Endothelial cell of umbilical vein (primary cell): ENCODE measurements around the gene ALKBH6. TPM values are rescaled to one million over a fixed set of nuclear protein-coding genes. Genes with fewer than 3 reads are reported as not detected.
A peak's percentile ranks its signal among the peaks of the same experiment; 100 is the strongest.

Experiments used
- BruUV-seq: library from RNA; stranded (reverse); fragments of 400-500 nt; replicated peaks from 2 replicates; lab custom pipeline; 2021; lab: Mats Ljungman, UMichigan
- CTCF ChIA-PET: fragments of 300-600, 350-600 bp; sonication (Branson Sonifier 250); formaldehyde crosslinking; loops from one replicate; lab custom pipeline; 2021; ENCODE audit warnings: antibody characterized with exemption, inconsistent platforms; lab: Charles Lee
- POLR2A ChIA-PET: fragments of 300-600, 350-600 bp; sonication (Branson Sonifier 250); formaldehyde crosslinking; loops from one replicate; lab custom pipeline; 2021; ENCODE audit warnings: antibody characterized with exemption, inconsistent platforms; lab: Charles Lee
- DNase-seq: peaks from one replicate; pipeline ENCODE4 v3.0.0-alpha.2; 2011; ENCODE audit warnings: low read depth, low spot score
- FAIRE-seq: peaks from 2 replicates; lab custom pipeline; 2011; peaks lifted over from hg19 to GRCh38; lab: Jason Lieb, UNC
- H2AFZ ChIP-seq: 2 replicates; pipeline ENCODE4 v1.6.0; 2012; ENCODE audit warnings: low read depth, low read length, control low read depth, inconsistent platforms
- H3K27ac ChIP-seq: 2 replicates; pipeline ENCODE4 v1.5.1; 2011; ENCODE audit warnings: low read depth, mild to moderate bottlenecking, control low read depth, low read length, moderate library complexity; ENCODE audit not compliant: insufficient read depth
- H3K27me3 ChIP-seq, 2 experiments: 2 replicates each; pipeline versions ENCODE4 v1.6.0 to v1.6.1; 2011; ENCODE audit warnings: low read length in 2 of 2, mixed read lengths in 1 of 2; ENCODE audit not compliant: control insufficient read depth in 2 of 2, insufficient read depth in 2 of 2
- H3K36me3 ChIP-seq, 2 experiments: 2 replicates in 1 of 2; 3 replicates in 1 of 2; pipeline ENCODE4 v1.5.1; 2011; ENCODE audit warnings: low read length in 2 of 2, mild to moderate bottlenecking in 1 of 2, moderate library complexity in 1 of 2; ENCODE audit not compliant: control insufficient read depth in 2 of 2, insufficient read depth in 2 of 2; ENCODE audit errors: extremely low read depth in 1 of 2
- H3K4me1 ChIP-seq: 3 replicates; pipeline ENCODE4 v1.5.1; 2011; ENCODE audit warnings: mild to moderate bottlenecking, low read length; ENCODE audit not compliant: control insufficient read depth, insufficient read depth; ENCODE audit errors: extremely low read depth
- H3K4me2 ChIP-seq: 2 replicates; pipeline ENCODE4 v1.6.1; 2011; ENCODE audit warnings: low read length, control low read depth, mixed read lengths; ENCODE audit not compliant: insufficient read depth
- H3K4me3 ChIP-seq, 3 experiments: fragments of 200-600 bp in 1 of 3; sonication (generic), shearing (Covaris generic) in 1 of 3; replicated peaks in 1 of 3; 2 replicates each; pipeline ENCODE4 v1.5.1; 2011 to 2016; ENCODE audit warnings: control low read depth in 3 of 3, low read length in 3 of 3, mild to moderate bottlenecking in 2 of 3, inconsistent platforms in 1 of 3, low read depth in 1 of 3, moderate library complexity in 1 of 3; ENCODE audit not compliant: insufficient read depth in 1 of 3
- H3K79me2 ChIP-seq: 2 replicates; pipeline ENCODE4 v1.6.0; 2012; ENCODE audit warnings: low read length, inconsistent platforms; ENCODE audit not compliant: control insufficient read depth, insufficient read depth
- H3K9ac ChIP-seq: replicated peaks from 2 replicates; pipeline ENCODE3; 2011; ENCODE audit warnings: low read length, control low read depth; ENCODE audit not compliant: insufficient read depth; ENCODE audit errors: extremely low read depth
- H3K9me1 ChIP-seq: replicated peaks from 3 replicates; pipeline ENCODE4 v1.6.0; 2011; ENCODE audit warnings: mild to moderate bottlenecking, low read length; ENCODE audit not compliant: control insufficient read depth, insufficient read depth; ENCODE audit errors: extremely low read depth
- H3K9me3 ChIP-seq: replicated peaks from 2 replicates; pipeline ENCODE4 v1.5.1; 2012; ENCODE audit warnings: low read length, inconsistent platforms; ENCODE audit not compliant: control insufficient read depth, insufficient read depth
- H4K20me1 ChIP-seq: replicated peaks from 2 replicates; pipeline ENCODE3; 2011; ENCODE audit warnings: mild to moderate bottlenecking, low read length; ENCODE audit not compliant: control insufficient read depth, insufficient read depth; ENCODE audit errors: extremely low read depth
- CTCF ChIP-seq, 2 donors: IDR thresholded peaks; 1 replicate in 1 of 2; 2 replicates in 1 of 2; pipeline ENCODE4 v1.5.1; 2011; ENCODE audit warnings: low read length in 2 of 2, mild to moderate bottlenecking in 2 of 2, moderate library complexity in 2 of 2, control low read depth in 1 of 2, inconsistent platforms in 1 of 2, low read depth in 1 of 2; ENCODE audit not compliant: insufficient read depth in 1 of 2; ENCODE audit errors: extremely low read depth in 1 of 2
- EZH2 ChIP-seq: IDR thresholded peaks from 2 replicates; pipeline ENCODE4 v1.6.1; 2012; ENCODE audit warnings: borderline replicate concordance, low read depth, mild to moderate bottlenecking, moderate library complexity, low read length, inconsistent platforms; ENCODE audit not compliant: severe bottlenecking
- FOS ChIP-seq: IDR thresholded peaks from 2 replicates; pipeline ENCODE4 v1.6.1; 2011; ENCODE audit warnings: mild to moderate bottlenecking, low read length, moderate library complexity, borderline replicate concordance; ENCODE audit not compliant: insufficient read depth
- GATA2 ChIP-seq: IDR thresholded peaks from 2 replicates; pipeline ENCODE4 v1.7.0; 2011; ENCODE audit warnings: low read depth, mild to moderate bottlenecking, moderate library complexity, mixed read lengths, low read length; ENCODE audit not compliant: insufficient read length, insufficient read depth
- JUN ChIP-seq: IDR thresholded peaks from 2 replicates; pipeline ENCODE4 v1.6.1; 2011; ENCODE audit warnings: borderline replicate concordance, low read depth; ENCODE audit not compliant: insufficient read length, insufficient read depth
- MYC ChIP-seq: IDR thresholded peaks from one replicate; pipeline ENCODE4 v1.6.1; 2011; ENCODE audit warnings: mild to moderate bottlenecking, low read depth, low read length
- POLR2A ChIP-seq: IDR thresholded peaks from 2 replicates; pipeline ENCODE4 v1.6.1; 2012; ENCODE audit warnings: low read depth, mild to moderate bottlenecking, control low read depth, low read length
- POLR2AphosphoS5 ChIP-seq: IDR thresholded peaks from 2 replicates; pipeline ENCODE4 v1.6.1; 2012; ENCODE audit warnings: low read depth, mild to moderate bottlenecking, control low read depth, low read length, moderate library complexity; ENCODE audit not compliant: insufficient read depth
- dilution Hi-C: fragments of 300-500 bp; cut with MboI; formaldehyde crosslinking; loops from one replicate; pipeline ENCODE4 v1.15.0; 2019; ENCODE audit warnings: low sequenced_read_pairs; ENCODE audit not compliant: extremely low pct_ligation_motif_present
- intact Hi-C: fragments of 100-400 bp; cut with micrococcal nuclease; formaldehyde crosslinking; loops from one replicate; pipeline ENCODE4 v1.10.0; 2022
- polyA plus RNA-seq, 4 experiments: library from polyadenylated mRNA; depleted of rRNA in 3 of 4; stranded (reverse) in 3 of 4; unstranded in 1 of 4; fragments of >200 nt; gene quantifications; 2 replicates each; pipeline versions ENCODE4 v1.2.1 to v1.2.3, GENCODE V29; 2011 to 2012; ENCODE audit warnings: missing spikeins in 1 of 4
- total RNA-seq: library from RNA; stranded (reverse); gene quantifications from 2 replicates; pipeline ENCODE4 v1.2.3, GENCODE V29; 2021
- TF ChIP-seq, protein P1 (sequence below): IDR thresholded peaks from 2 replicates; pipeline ENCODE4 v1.6.1; 2011; ENCODE audit not compliant: insufficient read depth, insufficient read length

The ALKBH6 gene
- total and polyA plus RNA-seq, 2 donors (not counting 3 experiments of a cell fraction or from before 2014, with no cell fraction given): 17.3 to 26.7 TPM

GRCh38 chr19:35975608-35976214 lies 38.3 kb downstream of the ALKBH6 start:
- intact Hi-C loops: loop anchor here (1.0 kb wide), 1 partner anchor 12 kb away; no protein-coding TSS in a partner anchor

More at GRCh38 chr19:35975608-35976214, 38.3 kb downstream of the ALKBH6 start:
- no peak overlapping the region for H2AFZ ChIP-seq
- CTCF ChIA-PET: interaction anchor here (1.0 to 1.2 kb wide), 2 partner anchors 10 to 18 kb away, joined by 4 read pairs; no protein-coding TSS in a partner anchor
- no peaks in the 10 kb centered on the region for H3K79me2 ChIP-seq
- no peaks in the 10 kb centered on the region for H3K9me1 ChIP-seq
- peak; percentile 62 for FAIRE-seq
- no peak overlapping the region for H3K4me3 ChIP-seq
- POLR2A ChIA-PET: no interaction called here
- no peaks in the 10 kb centered on the region for H4K20me1 ChIP-seq
- no peaks in the 10 kb centered on the region for H3K4me1 ChIP-seq
- no peak overlapping the region for H3K9ac ChIP-seq
- dilution Hi-C loops: no loop called here
- no peak overlapping the region for H3K4me2 ChIP-seq
- no peaks in the 10 kb centered on the region for H3K27me3 ChIP-seq
- no peak overlapping the region for H3K27ac ChIP-seq
- no peaks in the 10 kb centered on the region for H3K36me3 ChIP-seq
- H3K9me3 ChIP-seq: no peaks in the 10 kb centered on the region
- no peak for TF ChIP-seq CTCF (IDR thresholded peaks at IDR 0.05; ENCODE audit: extremely low read depth in 1 of 2, insufficient read depth in 1 of 2, low read depth in 1 of 2, low read length in 2 of 2)
- no peak for TF ChIP-seq POLR2AphosphoS5
- no peak for TF ChIP-seq EZH2
- no peak for TF ChIP-seq MYC
- no peak for TF ChIP-seq GATA2
- no peak for TF ChIP-seq JUN
- no peak for TF ChIP-seq POLR2A
- TF ChIP-seq FOS: no peak
- TF ChIP-seq, protein P1, sequence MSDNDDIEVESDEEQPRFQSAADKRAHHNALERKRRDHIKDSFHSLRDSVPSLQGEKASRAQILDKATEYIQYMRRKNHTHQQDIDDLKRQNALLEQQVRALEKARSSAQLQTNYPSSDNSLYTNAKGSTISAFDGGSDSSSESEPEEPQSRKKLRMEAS: no peak
- BruUV-seq: no TSS peak
- DNase-seq: peak; percentile 13
